Endometrial microvascular endothelial cells (primary cell): ENCODE measurements around the gene NDUFS6. TPM values are rescaled to one million over a fixed set of nuclear protein-coding genes. Genes with fewer than 3 reads are reported as not detected.

Experiments
- in situ Hi-C: cut with HindIII; loops from 2 replicates; pipeline ENCODE4 v1.10.0; 2017; ENCODE audit warnings: low sequenced_read_pairs, low pct_unique_long_range_greater_than_20kb; ENCODE audit errors: inconsistent ontology term
- total RNA-seq: library from RNA; depleted of rRNA; stranded (reverse); fragments of >200 nt; gene quantifications from one replicate; pipeline ENCODE4 v1.2.3, GENCODE V29; 2015; ENCODE audit errors: inconsistent ontology term

The NDUFS6 gene
- total RNA-seq: 40.0 TPM

DNA sequence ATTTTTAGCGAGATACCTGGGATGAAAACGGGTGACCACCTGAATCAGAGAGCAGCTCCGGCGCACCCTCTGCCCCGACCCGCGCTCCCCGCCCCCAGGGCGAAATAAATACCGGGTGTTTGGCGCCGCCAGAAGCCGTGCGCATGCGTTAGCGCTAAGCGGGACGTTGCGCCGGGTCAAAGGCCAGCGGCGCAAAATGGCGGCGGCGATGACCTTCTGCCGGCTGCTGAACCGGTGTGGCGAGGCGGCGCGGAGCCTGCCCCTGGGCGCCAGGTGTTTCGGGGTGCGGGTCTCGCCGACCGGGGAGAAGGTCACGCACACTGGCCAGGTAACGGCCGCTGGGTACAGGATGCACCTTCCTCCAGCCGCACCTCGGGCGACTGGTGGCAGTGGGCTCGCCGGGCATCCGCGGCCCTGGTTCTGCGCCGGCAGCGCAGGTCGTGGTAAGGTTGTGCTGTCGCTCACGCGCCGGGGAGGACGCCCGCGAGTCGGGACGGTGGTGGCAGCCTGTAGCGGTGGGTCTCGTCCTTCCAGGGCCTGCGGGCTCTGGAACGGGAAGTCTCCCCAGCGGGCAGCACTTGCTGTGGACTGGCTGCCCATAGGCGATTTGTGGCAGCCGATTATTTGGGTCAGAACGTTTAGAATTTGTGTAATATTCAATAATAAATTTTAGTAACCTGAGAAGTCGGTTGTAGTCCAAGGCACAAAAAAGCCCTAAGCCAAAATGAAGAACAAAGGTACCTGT is at the start of gene NDUFS6:
NDUFS6 (plus strand) TSS at position 186 of the 745 bp plus-strand sequence; CDS start at position 197, 11 bp downstream.
- in situ Hi-C loops: no loop called here

- in situ Hi-C loops: loop anchor here (25.0 kb wide), 2 partner anchors 135 to 235 kb away; partner anchors contain the start of gene IRX4
These were observed 49.1 kb upstream of the NDUFS6 start for GRCh38 chr5:1751864-1752822.

DNA sequence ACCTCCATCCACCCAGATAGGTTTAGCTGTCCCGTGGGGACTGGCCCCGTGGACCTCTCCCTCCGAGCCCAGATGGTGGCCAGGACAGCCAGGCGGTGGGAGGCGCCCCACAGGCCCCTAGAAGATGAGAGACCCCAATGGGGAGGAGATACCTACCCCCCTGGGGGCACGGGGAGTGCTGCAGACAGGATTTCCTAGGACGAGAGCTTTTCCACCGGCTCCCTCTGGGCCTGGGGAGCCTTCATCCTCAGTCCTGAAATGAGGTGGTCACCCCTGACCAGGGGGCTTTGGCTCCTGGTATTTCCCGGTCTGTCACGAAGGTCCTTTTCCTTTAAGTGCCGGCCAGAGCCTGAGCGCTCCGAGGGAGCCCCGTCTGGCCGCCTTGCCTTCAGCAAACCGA is 48.3 kb upstream of the NDUFS6 start:
- in situ Hi-C loops: loop anchor here (25.0 kb wide), 2 partner anchors 134 to 234 kb away; partner anchors contain the start of gene IRX4

DNA sequence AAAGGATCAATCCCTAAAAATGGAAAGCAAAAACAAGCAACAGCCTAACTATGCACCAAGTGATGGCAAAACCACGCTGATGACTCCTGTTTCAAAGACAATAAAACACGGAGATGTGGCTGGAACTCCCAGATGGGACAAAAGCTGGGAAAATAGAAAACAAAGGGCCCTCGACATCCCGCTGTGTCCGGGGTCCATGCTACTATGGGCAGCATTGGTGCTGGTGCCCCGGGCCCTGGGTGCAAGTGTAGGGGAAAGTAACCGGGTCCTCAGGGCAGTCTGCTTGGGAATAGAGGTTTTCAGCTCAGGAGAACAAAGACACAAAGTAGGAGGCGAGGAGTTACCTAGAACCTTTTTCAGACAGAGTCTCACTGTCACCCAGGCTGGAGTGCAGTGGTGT is 47.7 kb upstream of the NDUFS6 start:
- in situ Hi-C loops: loop anchor here (25.0 kb wide), 2 partner anchors 134 to 234 kb away; partner anchors contain the start of gene IRX4

DNA sequence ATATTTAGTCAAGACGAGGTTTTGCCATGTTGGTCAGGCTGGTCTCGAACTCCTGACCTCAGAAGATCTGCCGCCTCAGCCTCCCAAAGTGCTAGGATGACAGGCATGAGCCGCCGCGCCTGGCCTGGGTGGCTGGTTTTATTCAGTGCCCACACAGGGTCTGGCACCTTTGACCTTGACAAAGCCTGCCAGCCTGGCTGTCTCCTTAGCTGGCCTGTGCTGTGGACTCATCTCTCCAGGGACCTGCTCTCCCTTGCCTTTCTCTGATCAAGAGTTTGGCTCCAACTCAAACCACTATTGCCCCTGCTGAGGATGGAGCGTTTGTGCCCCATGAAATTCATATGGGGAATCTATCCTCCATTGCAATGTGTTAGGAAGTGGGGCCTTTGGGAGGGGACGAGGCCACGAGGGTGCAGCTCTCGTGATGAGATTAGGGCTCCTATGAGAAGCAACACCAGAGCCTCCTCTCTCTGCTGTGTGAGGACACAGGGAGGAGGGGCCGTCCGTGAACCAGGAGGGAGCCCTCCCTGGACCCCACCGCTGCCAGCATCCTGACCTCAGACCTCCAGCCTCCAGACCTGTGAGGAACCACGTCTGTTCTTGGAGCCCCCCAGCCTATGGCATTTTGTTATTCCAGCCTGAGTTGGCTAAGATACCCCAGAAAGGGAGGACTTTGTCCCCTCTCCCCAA is 46.5 kb upstream of the NDUFS6 start:
- in situ Hi-C loops: loop anchor here (25.0 kb wide), 2 partner anchors 133 to 233 kb away; partner anchors contain the start of gene IRX4

DNA sequence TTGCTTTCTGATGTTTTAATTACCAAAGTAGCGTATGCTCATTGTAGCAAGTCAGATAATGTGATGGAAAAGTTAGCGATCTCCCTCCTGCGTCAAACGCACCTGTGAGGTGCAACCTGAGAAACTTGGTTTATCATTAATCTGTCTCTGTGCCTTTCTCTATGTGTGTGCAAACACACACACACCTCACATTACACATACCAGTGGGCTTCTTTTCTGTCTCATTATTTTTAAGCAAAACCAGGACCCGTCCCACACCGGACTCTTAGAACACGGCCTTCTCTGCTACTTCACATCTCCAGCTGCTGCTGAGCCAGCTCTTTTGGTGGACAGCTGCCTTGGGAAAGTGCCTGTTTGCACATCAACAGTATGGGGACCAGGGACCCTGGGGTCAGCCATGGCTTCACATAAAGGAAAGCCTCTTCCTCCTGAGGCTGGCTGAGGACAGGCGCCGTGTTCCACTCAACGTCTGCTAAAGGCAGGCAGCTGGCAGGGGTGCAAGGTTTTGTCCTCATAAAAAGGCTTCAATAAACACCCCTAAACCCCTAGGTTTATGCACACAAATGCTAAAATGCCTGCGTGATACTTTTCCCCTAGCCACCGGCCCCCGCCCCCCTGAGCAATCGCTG is 45.8 kb upstream of the NDUFS6 start:
- in situ Hi-C loops: loop anchor here (25.0 kb wide), 2 partner anchors 132 to 232 kb away; partner anchors contain the start of gene IRX4

GRCh38 chr5:1756481-1756880 is 44.7 kb upstream of the NDUFS6 start:
- in situ Hi-C loops: loop anchor here (25.0 kb wide), 2 partner anchors 131 to 231 kb away; partner anchors contain the start of gene IRX4

DNA sequence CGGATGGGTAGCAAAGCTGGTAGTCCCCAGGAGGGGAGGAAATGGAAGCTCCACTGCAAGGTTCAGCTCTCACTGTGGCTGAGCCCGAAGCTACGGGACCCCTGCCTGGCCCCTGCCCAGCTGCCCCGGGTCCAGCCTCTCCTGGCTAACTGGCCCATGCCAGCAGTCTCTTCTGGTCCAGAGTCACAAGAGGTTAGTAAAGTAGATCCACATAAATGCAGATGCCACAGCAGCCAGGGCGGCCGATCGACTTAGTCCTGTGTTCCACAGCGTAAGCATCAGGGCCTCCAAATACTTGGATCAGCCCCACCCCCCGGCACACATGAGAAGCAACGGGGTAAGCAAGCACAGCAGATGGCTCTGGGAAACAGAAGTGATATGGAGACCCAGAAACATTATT is 43.7 kb upstream of the NDUFS6 start:
- in situ Hi-C loops: loop anchor here (25.0 kb wide), 2 partner anchors 130 to 230 kb away; partner anchors contain the start of gene IRX4

- in situ Hi-C loops: loop anchor here (25.0 kb wide), 2 partner anchors 129 to 229 kb away; partner anchors contain the start of gene IRX4
These were observed 42.6 kb upstream of the NDUFS6 start for GRCh38 chr5:1758574-1758973.

DNA sequence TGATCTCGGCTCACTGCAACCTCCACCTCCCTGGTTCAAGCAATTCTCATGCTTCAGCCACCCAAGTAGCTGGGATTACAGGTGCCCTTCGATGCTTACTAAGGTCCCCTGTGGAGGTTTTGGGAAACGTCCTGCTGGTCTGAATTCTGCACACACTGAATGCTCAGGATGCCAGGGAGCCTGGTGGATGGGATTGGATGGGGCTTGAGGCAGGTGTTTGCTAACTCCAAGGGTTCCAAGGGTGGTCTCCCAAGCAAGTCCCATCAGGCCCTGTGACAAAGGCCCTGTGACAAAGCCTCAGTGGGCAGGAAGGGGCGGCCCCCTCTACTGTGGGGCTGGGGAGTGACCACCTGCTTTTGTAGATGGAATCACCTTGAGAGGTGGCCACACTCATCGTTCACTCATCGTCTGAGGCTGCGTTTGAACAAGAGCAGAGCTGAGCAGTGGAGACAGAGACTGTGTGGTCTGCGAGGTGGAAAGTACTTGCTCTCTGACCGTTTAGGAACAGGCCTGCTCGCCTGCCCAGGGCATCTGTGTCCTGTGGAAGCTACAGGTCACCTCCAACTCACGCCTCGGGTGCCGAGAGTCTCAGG is 41.7 kb upstream of the NDUFS6 start:
- in situ Hi-C loops: loop anchor here (25.0 kb wide), 2 partner anchors 128 to 228 kb away; partner anchors contain the start of gene IRX4

GRCh38 chr5:1760231-1760630 is 41.0 kb upstream of the NDUFS6 start:
- in situ Hi-C loops: loop anchor here (25.0 kb wide), 2 partner anchors 127 to 227 kb away; partner anchors contain the start of gene IRX4

GRCh38 chr5:1760656-1761452 is 40.4 kb upstream of the NDUFS6 start:
- in situ Hi-C loops: loop anchor here (25.0 kb wide), 2 partner anchors 126 to 226 kb away; partner anchors contain the start of gene IRX4

- in situ Hi-C loops: loop anchor here (25.0 kb wide), 2 partner anchors 126 to 226 kb away; partner anchors contain the start of gene IRX4
These were observed 39.8 kb upstream of the NDUFS6 start for GRCh38 chr5:1761453-1761755.

- in situ Hi-C loops: loop anchor here (25.0 kb wide), 2 partner anchors 125 to 225 kb away; partner anchors contain the start of gene IRX4
These were observed 38.9 kb upstream of the NDUFS6 start for GRCh38 chr5:1762121-1762882.

DNA sequence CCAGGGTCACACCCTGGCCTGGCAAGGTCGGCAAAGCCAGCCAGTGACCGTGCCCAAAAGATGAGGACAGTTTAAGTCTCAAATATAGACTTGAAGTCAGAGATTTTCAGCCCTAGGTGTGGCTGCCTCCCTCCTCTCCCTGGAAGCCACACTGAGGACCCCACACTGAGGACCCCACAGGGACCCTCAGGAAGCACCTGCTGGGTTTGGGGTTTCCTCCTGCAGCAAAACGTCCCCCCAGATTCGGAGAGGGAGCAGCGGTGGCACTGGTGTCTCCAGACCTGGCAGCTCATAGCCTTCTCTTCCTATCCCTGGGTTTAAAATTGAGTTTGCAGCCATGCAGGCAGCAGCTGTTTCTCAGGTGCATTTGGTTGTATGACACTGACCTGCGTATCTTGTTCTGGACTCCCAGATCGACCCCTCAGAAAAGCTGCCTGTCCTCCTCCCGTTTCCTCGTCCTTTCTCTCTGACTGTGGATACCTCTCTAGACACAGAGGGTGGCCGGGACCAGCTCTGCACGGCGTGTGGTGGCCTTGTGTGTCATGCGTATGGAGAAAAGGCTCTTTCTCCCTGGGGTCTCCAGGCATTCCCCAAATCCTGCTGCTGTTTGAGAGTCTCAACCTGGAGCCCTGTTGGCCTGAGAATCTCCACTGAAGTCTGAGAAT is 38.2 kb upstream of the NDUFS6 start:
- in situ Hi-C loops: loop anchor here (25.0 kb wide), 2 partner anchors 124 to 224 kb away; partner anchors contain the start of gene IRX4
